WTC11 (cell line): ENCODE results near the gene RASGEF1C. TPM values are rescaled to one million over a fixed set of nuclear protein-coding genes. Genes with fewer than 3 reads are reported as not detected.

Source experiments
- ATAC-seq: fragments of 200-7000 bp; cut with Tn5 transposase; 2 replicates; pipeline ENCODE4 v1.10.0; 2021; ENCODE audit warnings: mild to moderate bottlenecking, moderate library complexity
- CTCF ChIA-PET: fragments of 300-600 bp; sonication (Branson Sonifier 250); formaldehyde crosslinking; loops from one replicate; lab custom pipeline; 2021; ENCODE audit warnings: antibody characterized with exemption; lab: Charles Lee
- POLR2A ChIA-PET: fragments of 350-600 bp; sonication (Branson Sonifier 250); formaldehyde crosslinking; loops from one replicate; lab custom pipeline; 2021; ENCODE audit warnings: antibody characterized with exemption; lab: Charles Lee
- DNase-seq: peaks from one replicate; pipeline ENCODE4 v3.0.0; 2021; ENCODE audit warnings: low spot score
- H3K27ac Mint-ChIP-seq: 2 replicates; pipeline ENCODE4 v1.8.0; 2021; ENCODE audit warnings: mixed read lengths
- H3K27me3 Mint-ChIP-seq: 2 replicates; pipeline ENCODE4 v1.8.0; 2021; ENCODE audit warnings: low read depth, mild to moderate bottlenecking, moderate library complexity, mixed read lengths
- H3K36me3 Mint-ChIP-seq: 2 replicates; pipeline ENCODE4 v1.8.0; 2021; ENCODE audit warnings: mixed read lengths
- H3K4me1 Mint-ChIP-seq: 2 replicates; pipeline ENCODE4 v1.8.0; 2022; ENCODE audit warnings: mixed read lengths
- H3K4me3 Mint-ChIP-seq: 2 replicates; pipeline ENCODE4 v1.8.0; 2021; ENCODE audit warnings: mild to moderate bottlenecking, moderate library complexity, mixed read lengths
- H3K9me3 Mint-ChIP-seq: 2 replicates; pipeline ENCODE4 v1.8.0; 2021; ENCODE audit warnings: mixed read lengths
- ATF1 ChIP-seq: sonication (generic); formaldehyde crosslinking; IDR thresholded peaks from 2 replicates; pipeline ENCODE4 v1.8.1; 2023; ENCODE audit warnings: mild to moderate bottlenecking, moderate library complexity, missing genetic modification reagents
- ATF2 ChIP-seq: sonication (generic); formaldehyde crosslinking; IDR thresholded peaks from 2 replicates; pipeline ENCODE4 v1.8.1; 2022; ENCODE audit warnings: low read depth, missing genetic modification reagents, borderline replicate concordance
- CBFB ChIP-seq: sonication (generic); formaldehyde crosslinking; IDR thresholded peaks from 2 replicates; pipeline ENCODE4 v1.8.1; 2022; ENCODE audit warnings: mild to moderate bottlenecking, low read depth, missing genetic modification reagents
- CDX4 ChIP-seq: fragments of 250-450 bp; sonication (Bioruptor Pico); IDR thresholded peaks from 2 replicates; pipeline ENCODE4 v1.9.0; 2021; ENCODE audit warnings: moderate library complexity, mild to moderate bottlenecking, inconsistent platforms, borderline replicate concordance
- CREB1 ChIP-seq: sonication (generic); formaldehyde crosslinking; IDR thresholded peaks from 2 replicates; pipeline ENCODE4 v1.8.0; 2023; ENCODE audit warnings: mild to moderate bottlenecking, missing genetic modification reagents
- E2F4 ChIP-seq: sonication (generic); formaldehyde crosslinking; IDR thresholded peaks from 2 replicates; pipeline ENCODE4 v1.8.1; 2022; ENCODE audit warnings: low read depth, mild to moderate bottlenecking, moderate library complexity, missing genetic modification reagents, borderline replicate concordance
- EMX1 ChIP-seq: fragments of 250-450 bp; sonication (Bioruptor Pico); IDR thresholded peaks from 2 replicates; pipeline ENCODE4 v1.8.0; 2021; ENCODE audit warnings: mild to moderate bottlenecking
- ETV6 ChIP-seq: sonication (generic); formaldehyde crosslinking; IDR thresholded peaks from 2 replicates; pipeline ENCODE4 v1.8.1; 2022; ENCODE audit warnings: mild to moderate bottlenecking, missing genetic modification reagents
- FOXP1 ChIP-seq: sonication (generic); formaldehyde crosslinking; IDR thresholded peaks from 2 replicates; pipeline ENCODE4 v1.8.0; 2022; ENCODE audit warnings: missing genetic modification reagents, mild to moderate bottlenecking, moderate library complexity, borderline replicate concordance
- GABPB1 ChIP-seq: sonication (generic); formaldehyde crosslinking; IDR thresholded peaks from 2 replicates; pipeline ENCODE4 v1.8.1; 2023; ENCODE audit warnings: mild to moderate bottlenecking, missing genetic modification reagents
- GTF2I ChIP-seq: fragments of 250-450 bp; sonication (Bioruptor Pico); conservative IDR thresholded peaks from 2 replicates; pipeline ENCODE4 v1.4.0; 2021; ENCODE audit warnings: mild to moderate bottlenecking
- HMGA2 ChIP-seq: fragments of 250-450 bp; sonication (Bioruptor Pico); IDR thresholded peaks from 2 replicates; pipeline ENCODE4 v1.4.0; 2021; ENCODE audit warnings: mild to moderate bottlenecking, moderate library complexity
- IRF1 ChIP-seq: sonication (generic); formaldehyde crosslinking; IDR thresholded peaks from 2 replicates; pipeline ENCODE4 v1.8.0; 2023; ENCODE audit warnings: missing genetic modification reagents
- JAZF1 ChIP-seq: fragments of 250-450 bp; sonication (Bioruptor Pico); IDR thresholded peaks from 2 replicates; pipeline ENCODE4 v1.9.0; 2021; ENCODE audit warnings: moderate library complexity, mild to moderate bottlenecking, inconsistent platforms
- MAX ChIP-seq: sonication (generic); formaldehyde crosslinking; IDR thresholded peaks from 2 replicates; pipeline ENCODE4 v1.8.0; 2022; ENCODE audit warnings: mild to moderate bottlenecking, missing genetic modification reagents
- NFE2L1 ChIP-seq: sonication (generic); formaldehyde crosslinking; IDR thresholded peaks from 2 replicates; pipeline ENCODE4 v1.8.1; 2023; ENCODE audit warnings: missing genetic modification reagents
- SMAD4 ChIP-seq: sonication (generic); formaldehyde crosslinking; IDR thresholded peaks from 2 replicates; pipeline ENCODE4 v1.8.0; 2022; ENCODE audit warnings: mild to moderate bottlenecking, missing genetic modification reagents
- SP1 ChIP-seq: sonication (generic); formaldehyde crosslinking; conservative IDR thresholded peaks from 2 replicates; pipeline ENCODE4 v1.8.1; 2022; ENCODE audit warnings: missing genetic modification reagents
- STAT6 ChIP-seq: sonication (generic); formaldehyde crosslinking; conservative IDR thresholded peaks from 2 replicates; pipeline ENCODE4 v1.8.1; 2023; ENCODE audit warnings: mild to moderate bottlenecking, low read depth, missing genetic modification reagents, moderate library complexity
- ZBTB21 ChIP-seq: sonication (generic); formaldehyde crosslinking; IDR thresholded peaks from 2 replicates; pipeline ENCODE4 v1.8.1; 2023; ENCODE audit warnings: mild to moderate bottlenecking, missing genetic modification reagents, borderline replicate concordance
- ZNF121 ChIP-seq: sonication (generic); formaldehyde crosslinking; IDR thresholded peaks from 2 replicates; pipeline ENCODE4 v1.8.0; 2023; ENCODE audit warnings: missing genetic modification reagents
- ZNF219 ChIP-seq: sonication (generic); formaldehyde crosslinking; IDR thresholded peaks from 2 replicates; pipeline ENCODE4 v1.8.0; 2023; ENCODE audit warnings: missing genetic modification reagents, mild to moderate bottlenecking, borderline replicate concordance
- ZNF232 ChIP-seq: sonication (generic); formaldehyde crosslinking; IDR thresholded peaks from 2 replicates; pipeline ENCODE4 v1.8.0; 2022; ENCODE audit warnings: mild to moderate bottlenecking, missing genetic modification reagents
- ZSCAN18 ChIP-seq: fragments of 250-450 bp; sonication (Bioruptor Pico); IDR thresholded peaks from 2 replicates; pipeline ENCODE4 v2.1.2; 2022; ENCODE audit warnings: mild to moderate bottlenecking, moderate library complexity
- total RNA-seq: library from RNA; stranded (reverse); gene quantifications from 3 replicates; pipeline ENCODE4 v1.2.3, GENCODE V29; 2021

The RASGEF1C gene
- total RNA-seq, 1 experiment from 2014 or later = 0.96 TPM

- ChIA-PET CTCF (interaction anchor here (1.7 kb wide), 1 partner anchor 16 kb away, joined by 6 read pairs; no protein-coding TSS in a partner anchor), POLR2A (no interaction called here)
- ATAC-seq = 0 out of 2 replicates have a peak, but pooled peaks have one; percentile 28
- TF ChIP-seq MAX (CRISPR knock-in tag) (no peak), HMGA2 (no peak), ZBTB21 (CRISPR knock-in tag) (no peak), EMX1 (CRISPR knock-in tag) (no peak), JAZF1 (CRISPR knock-in tag) (no peak), ZNF232 (CRISPR knock-in tag) (no peak), FOXP1 (CRISPR knock-in tag) (no peak), E2F4 (CRISPR knock-in tag) (no peak), GTF2I (CRISPR knock-in tag) (no peak), ZNF121 (no peak), SMAD4 (CRISPR knock-in tag) (no peak), IRF1 (no peak), ETV6 (CRISPR knock-in tag) (no peak), CDX4 (no peak), ZNF219 (no peak), ATF1 (CRISPR knock-in tag) (no peak), SP1 (CRISPR knock-in tag) (no peak), ZSCAN18 (no peak)
- H3K4me1 Mint-ChIP-seq = peaks cover 3% of the 10 kb centered on the region; the same call in 1 of the 2 replicates
- peaks cover 5% of the 10 kb centered on the region; the same call in 1 of the 2 replicates for H3K27me3 Mint-ChIP-seq
- peaks cover 17% of the 10 kb centered on the region for H3K36me3 Mint-ChIP-seq
- peaks cover 20% of the 10 kb centered on the region for H3K9me3 Mint-ChIP-seq
- H3K27ac Mint-ChIP-seq = no peak overlapping the region
- H3K4me3 Mint-ChIP-seq = no peak overlapping the region
- no peak for DNase-seq
Measured at GRCh38 chr5:180111273-180112002, 97.6 kb downstream of the RASGEF1C start.

- ATAC-seq = no peak
- POLR2A ChIA-PET = interaction anchor here (0.6 kb wide), 1 partner anchor 175 kb away, joined by 11 read pairs; no protein-coding TSS in a partner anchor
- TF ChIP-seq STAT6 (CRISPR knock-in tag) (no peak), GABPB1 (CRISPR knock-in tag) (no peak), CBFB (CRISPR knock-in tag) (no peak), ATF2 (CRISPR knock-in tag) (no peak), CREB1 (CRISPR knock-in tag) (no peak), NFE2L1 (CRISPR knock-in tag) (no peak)
Measured at GRCh38 chr5:180109920-180110319, 99.1 kb downstream of the RASGEF1C start.

More at GRCh38 chr5:180109920-180110319, 99.1 kb downstream of the RASGEF1C start:
- peaks cover 29% of the 10 kb centered on the region for H3K9me3 Mint-ChIP-seq
- H3K27ac Mint-ChIP-seq = no peak overlapping the region
- H3K27me3 Mint-ChIP-seq = peaks cover 8% of the 10 kb centered on the region
- peaks cover 3% of the 10 kb centered on the region; the same call in 1 of the 2 replicates for H3K4me1 Mint-ChIP-seq
- peaks cover 21% of the 10 kb centered on the region for H3K36me3 Mint-ChIP-seq
- CTCF ChIA-PET = interaction anchor here (0.5 to 1.7 kb wide), 6 partner anchors 18 to 219 kb away, joined by 3 to 6 read pairs (median 4); no protein-coding TSS in a partner anchor
- no peak for DNase-seq
- H3K4me3 Mint-ChIP-seq = no peak overlapping the region
